Hepatocyte (in vitro differentiated cells): Measurements from ENCODE around the gene DLG2. TPM values are rescaled to one million over a fixed set of nuclear protein-coding genes. Genes with fewer than 3 reads are reported as not detected.

Experiments
- DNase-seq: peaks from one replicate; pipeline ENCODE4 v3.0.0-alpha.2; 2016; ENCODE audit warnings: low spot score
- H2AFZ ChIP-seq: fragments of 200-600 bp; sonication (generic); 2 replicates; pipeline ENCODE4 v1.6.0; 2016; ENCODE audit warnings: antibody characterized with exemption, mild to moderate bottlenecking
- H3K27ac ChIP-seq: fragments of 200-600 bp; sonication (generic); 2 replicates; pipeline ENCODE4 v1.5.1; 2016; ENCODE audit warnings: mild to moderate bottlenecking
- H3K27me3 ChIP-seq: fragments of 200-600 bp; sonication (generic); 2 replicates; pipeline ENCODE4 v1.6.1; 2016
- H3K36me3 ChIP-seq: fragments of 200-600 bp; sonication (generic); replicated peaks from 2 replicates; pipeline ENCODE4 v1.5.1; 2016; ENCODE audit warnings: low read depth; ENCODE audit not compliant: insufficient read depth
- H3K4me1 ChIP-seq: fragments of 200-600 bp; sonication (generic); 2 replicates; pipeline ENCODE4 v1.5.1; 2016; ENCODE audit warnings: mild to moderate bottlenecking, moderate library complexity; ENCODE audit not compliant: insufficient read depth
- H3K4me2 ChIP-seq: fragments of 200-600 bp; sonication (generic); 2 replicates; pipeline ENCODE4 v1.6.0; 2016
- H3K4me3 ChIP-seq: fragments of 200-600 bp; sonication (generic); 2 replicates; pipeline ENCODE4 v1.5.1; 2016; ENCODE audit warnings: mild to moderate bottlenecking
- H3K79me2 ChIP-seq: fragments of 200-600 bp; sonication (generic); 2 replicates; pipeline ENCODE4 v1.6.0; 2017; ENCODE audit warnings: mild to moderate bottlenecking
- H3K9me2 ChIP-seq: fragments of 200-600 bp; sonication (generic); replicated peaks from 2 replicates; pipeline ENCODE4 v1.6.0; 2017; ENCODE audit warnings: mild to moderate bottlenecking; ENCODE audit not compliant: insufficient read depth
- H3K9me3 ChIP-seq: fragments of 200-600 bp; sonication (generic); 2 replicates; pipeline ENCODE4 v1.5.1; 2016; ENCODE audit warnings: low read depth, mild to moderate bottlenecking
- H4K20me1 ChIP-seq: fragments of 200-600 bp; sonication (generic); 2 replicates; pipeline ENCODE4 v1.6.0; 2016; ENCODE audit warnings: mild to moderate bottlenecking; ENCODE audit not compliant: insufficient read depth, poor library complexity, severe bottlenecking
- EZH2 ChIP-seq: fragments of 200-600 bp; sonication (generic); IDR thresholded peaks from 2 replicates; pipeline ENCODE4 v1.6.1; 2016; ENCODE audit warnings: antibody characterized with exemption, mild to moderate bottlenecking, borderline replicate concordance
- EZH2phosphoT487 ChIP-seq: fragments of 200-600 bp; sonication (generic); IDR thresholded peaks from one replicate; pipeline ENCODE4 v1.6.1; 2018; ENCODE audit warnings: antibody characterized with exemption, mild to moderate bottlenecking, low read depth, moderate library complexity; ENCODE audit not compliant: unreplicated experiment, severe bottlenecking
- WGBS: methylation state at CpG from one replicate; pipeline ENCODE4 v1.1.6; 2016; ENCODE audit warnings: low lambda C conversion rate; ENCODE audit errors: missing lambda C conversion rate; 5-methylcytosine and 5-hydroxymethylcytosine counted together
- polyA plus RNA-seq: library from polyadenylated mRNA; unstranded; fragments of >200 nt; fragmentation: Nextera tagmentation; extraction: Ambion mirVana; gene quantifications from 2 replicates; pipeline ENCODE4 v1.2.1, GENCODE V29; 2016
- total RNA-seq: library from RNA; depleted of rRNA; stranded (reverse); fragments of >200 nt; gene quantifications from 2 replicates; pipeline ENCODE4 v1.2.3, GENCODE V29; 2014
- TF ChIP-seq, protein P1 (sequence below): fragments of 200-600 bp; sonication (generic); IDR thresholded peaks from 2 replicates; pipeline ENCODE4 v1.5.1; 2016; ENCODE audit warnings: antibody characterized with exemption, mild to moderate bottlenecking; ENCODE audit not compliant: poor library complexity

The DLG2 gene
- total and polyA plus RNA-seq, 2 experiments from 2014 or later, result 2.6 to 6.8 TPM

GRCh38 chr11:83473743-83474142, 2153.4 kb downstream of the DLG2 start:
- H3K27ac ChIP-seq, result no peak overlapping the region
- DNase-seq, result no peak

DNA sequence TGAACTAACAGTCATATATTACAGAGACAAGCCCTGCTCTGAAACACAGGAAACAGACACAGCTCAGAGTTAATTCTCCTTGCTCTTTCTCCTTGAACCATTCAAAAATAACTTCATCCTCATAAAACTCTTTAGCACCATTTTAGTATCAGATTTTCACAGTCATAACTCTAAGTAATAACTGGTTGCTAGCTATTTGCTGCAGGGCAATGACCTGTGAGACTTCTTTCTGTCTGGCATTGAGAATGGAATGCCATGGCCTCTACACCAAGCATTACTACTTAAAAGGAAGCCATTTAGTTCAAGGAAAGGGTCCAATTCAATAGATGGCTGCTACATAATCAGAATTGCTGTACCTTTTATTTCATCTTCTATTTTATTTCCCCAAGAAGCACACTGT, 2154.3 kb downstream of the DLG2 start:
- Histone ChIP-seq H2AFZ (no peak overlapping the region), H3K36me3 (no peaks in the 10 kb centered on the region), H3K4me3 (no peak overlapping the region), H3K4me2 (no peak overlapping the region), H3K79me2 (no peaks in the 10 kb centered on the region), H3K27ac (no peak overlapping the region), H3K4me1 (no peaks in the 10 kb centered on the region), H3K9me2 (no peaks in the 10 kb centered on the region), H3K27me3 (no peaks in the 10 kb centered on the region), H3K9me3 (no peaks in the 10 kb centered on the region), H4K20me1 (no peaks in the 10 kb centered on the region)
- no peak for DNase-seq
- TF ChIP-seq EZH2phosphoT487 (no peak), EZH2 (no peak)
- TF ChIP-seq, protein P1, sequence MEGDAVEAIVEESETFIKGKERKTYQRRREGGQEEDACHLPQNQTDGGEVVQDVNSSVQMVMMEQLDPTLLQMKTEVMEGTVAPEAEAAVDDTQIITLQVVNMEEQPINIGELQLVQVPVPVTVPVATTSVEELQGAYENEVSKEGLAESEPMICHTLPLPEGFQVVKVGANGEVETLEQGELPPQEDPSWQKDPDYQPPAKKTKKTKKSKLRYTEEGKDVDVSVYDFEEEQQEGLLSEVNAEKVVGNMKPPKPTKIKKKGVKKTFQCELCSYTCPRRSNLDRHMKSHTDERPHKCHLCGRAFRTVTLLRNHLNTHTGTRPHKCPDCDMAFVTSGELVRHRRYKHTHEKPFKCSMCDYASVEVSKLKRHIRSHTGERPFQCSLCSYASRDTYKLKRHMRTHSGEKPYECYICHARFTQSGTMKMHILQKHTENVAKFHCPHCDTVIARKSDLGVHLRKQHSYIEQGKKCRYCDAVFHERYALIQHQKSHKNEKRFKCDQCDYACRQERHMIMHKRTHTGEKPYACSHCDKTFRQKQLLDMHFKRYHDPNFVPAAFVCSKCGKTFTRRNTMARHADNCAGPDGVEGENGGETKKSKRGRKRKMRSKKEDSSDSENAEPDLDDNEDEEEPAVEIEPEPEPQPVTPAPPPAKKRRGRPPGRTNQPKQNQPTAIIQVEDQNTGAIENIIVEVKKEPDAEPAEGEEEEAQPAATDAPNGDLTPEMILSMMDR, result no peak

More at GRCh38 chr11:83473743-83474142, 2153.4 kb downstream of the DLG2 start:
- no peaks in the 10 kb centered on the region for H4K20me1 ChIP-seq
- 83% methylated on average over 3 of the region's 3 CpGs for WGBS
- no peaks in the 10 kb centered on the region for H3K36me3 ChIP-seq
- H3K9me3 ChIP-seq, result no peaks in the 10 kb centered on the region
- H3K4me2 ChIP-seq, result no peak overlapping the region
- H3K27me3 ChIP-seq, result no peaks in the 10 kb centered on the region
- H3K9me2 ChIP-seq, result no peaks in the 10 kb centered on the region
- H3K79me2 ChIP-seq, result no peaks in the 10 kb centered on the region
- H2AFZ ChIP-seq, result no peak overlapping the region
- no peaks in the 10 kb centered on the region for H3K4me1 ChIP-seq
- no peak overlapping the region for H3K4me3 ChIP-seq
- TF ChIP-seq, protein P1, result no peak
- no peak for TF ChIP-seq EZH2
- no peak for TF ChIP-seq EZH2phosphoT487

- Histone ChIP-seq H2AFZ (no peak overlapping the region), H4K20me1 (no peaks in the 10 kb centered on the region), H3K9me3 (no peaks in the 10 kb centered on the region), H3K27ac (no peak overlapping the region), H3K4me3 (no peak overlapping the region), H3K79me2 (no peaks in the 10 kb centered on the region), H3K4me1 (no peaks in the 10 kb centered on the region), H3K4me2 (no peak overlapping the region), H3K27me3 (no peaks in the 10 kb centered on the region), H3K9me2 (no peaks in the 10 kb centered on the region), H3K36me3 (no peaks in the 10 kb centered on the region)
- no peak for DNase-seq
- 89% methylated on average over 5 of the region's 5 CpGs for WGBS
- TF ChIP-seq, protein P1, result no peak
- TF ChIP-seq EZH2phosphoT487 (no peak), EZH2 (no peak)
Observed at GRCh38 chr11:83471831-83472727, 2155.1 kb downstream of the DLG2 start.

DNA sequence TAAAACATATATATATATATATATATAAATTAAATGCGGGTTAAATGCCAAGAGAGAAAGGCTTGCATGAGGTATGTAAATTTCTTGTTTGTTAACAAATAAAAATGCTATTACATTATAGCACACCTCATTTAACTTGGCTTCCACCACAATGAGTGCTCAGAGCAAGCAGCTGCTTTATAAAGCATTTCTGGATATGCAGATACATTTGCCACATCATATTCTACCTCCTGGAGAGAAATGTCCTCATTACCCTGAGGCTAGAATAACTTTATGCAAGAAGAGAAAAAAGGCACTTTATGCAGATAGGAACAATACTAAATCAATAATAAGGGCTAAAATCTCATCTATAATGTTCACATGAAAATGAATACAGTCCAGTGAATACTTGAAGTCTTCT, 2159.3 kb downstream of the DLG2 start:
- no peaks in the 10 kb centered on the region for H3K36me3 ChIP-seq
- TF ChIP-seq EZH2 (no peak), EZH2phosphoT487 (no peak)
- TF ChIP-seq, protein P1, result no peak

More for the DNA sequence above, 2159.3 kb downstream of the DLG2 start:
- no peak overlapping the region for H3K27ac ChIP-seq
- H3K4me1 ChIP-seq, result no peaks in the 10 kb centered on the region
- H2AFZ ChIP-seq, result no peak overlapping the region
- no peaks in the 10 kb centered on the region for H3K27me3 ChIP-seq
- no peak overlapping the region for H3K4me3 ChIP-seq
- DNase-seq, result no peak
- no peaks in the 10 kb centered on the region for H3K9me3 ChIP-seq
- H4K20me1 ChIP-seq, result no peaks in the 10 kb centered on the region
- H3K79me2 ChIP-seq, result no peaks in the 10 kb centered on the region
- WGBS, result 100% methylated on average over 1 of the region's 1 CpG
- no peaks in the 10 kb centered on the region for H3K9me2 ChIP-seq
- H3K4me2 ChIP-seq, result no peak overlapping the region
